Hypothalamus (tissue), 51 donors: Measurements from ENCODE around the gene RPL3.

ENCODE experiments used
- DNase-seq, 51 donors: peaks; one replicate each; lab custom pipeline; 2025; lab: John Stamatoyannopoulos, UW

Gene RPL3

DNA sequence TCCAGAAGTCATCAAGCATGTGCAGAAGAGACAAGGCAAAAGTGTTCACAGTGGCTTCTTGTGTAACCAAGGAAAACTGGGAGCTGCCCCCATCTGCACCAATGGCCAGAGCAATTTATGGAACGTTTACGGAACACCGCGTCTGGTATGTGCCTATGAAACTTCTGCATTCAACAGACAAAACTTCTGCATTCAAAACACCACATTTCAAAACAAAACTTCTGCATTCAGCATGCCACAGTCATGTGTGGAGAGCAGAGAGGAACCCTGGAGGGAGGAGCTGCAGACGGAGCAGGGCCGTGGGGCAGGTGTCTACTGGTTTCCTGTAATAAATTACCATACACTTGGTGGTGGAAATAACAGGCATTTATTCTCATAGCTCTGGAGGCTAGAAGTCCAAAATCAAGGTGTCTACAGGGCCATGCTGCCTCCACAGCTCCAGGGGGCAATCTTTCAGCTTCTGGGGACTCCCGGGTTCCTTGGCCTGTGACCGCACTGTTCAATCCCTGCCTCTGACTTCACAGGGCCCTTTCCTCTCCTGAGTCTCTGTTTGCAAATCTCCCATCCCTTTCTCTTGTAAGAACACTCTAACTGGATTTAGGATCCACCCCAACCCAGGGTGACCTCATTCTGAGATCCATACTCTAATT is 32.2 kb downstream of the RPL3 start:
- peak in 11 of 51 donors; percentile 15 to 44 (median 23) for DNase-seq

DNA sequence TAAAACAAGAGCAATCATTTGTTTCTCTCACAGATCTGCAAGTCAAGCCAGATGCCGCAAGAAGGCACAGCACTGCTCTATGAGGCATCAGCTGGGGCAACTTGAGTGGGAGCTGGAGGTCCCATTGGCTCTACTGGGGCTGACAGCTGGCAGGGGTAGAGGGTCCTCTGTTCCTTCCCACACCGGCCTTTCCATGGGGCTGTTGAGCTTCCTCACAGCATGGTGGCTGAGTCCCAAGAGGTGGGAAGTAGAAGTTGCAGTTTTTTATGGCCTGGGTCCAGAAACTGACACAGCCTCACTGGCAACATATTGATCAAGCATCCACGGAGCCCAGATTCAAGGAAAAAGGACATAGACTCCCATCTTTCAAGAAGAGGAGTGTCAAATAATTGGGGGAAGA is 34.4 kb downstream of the RPL3 start:
- no peak for DNase-seq

DNA sequence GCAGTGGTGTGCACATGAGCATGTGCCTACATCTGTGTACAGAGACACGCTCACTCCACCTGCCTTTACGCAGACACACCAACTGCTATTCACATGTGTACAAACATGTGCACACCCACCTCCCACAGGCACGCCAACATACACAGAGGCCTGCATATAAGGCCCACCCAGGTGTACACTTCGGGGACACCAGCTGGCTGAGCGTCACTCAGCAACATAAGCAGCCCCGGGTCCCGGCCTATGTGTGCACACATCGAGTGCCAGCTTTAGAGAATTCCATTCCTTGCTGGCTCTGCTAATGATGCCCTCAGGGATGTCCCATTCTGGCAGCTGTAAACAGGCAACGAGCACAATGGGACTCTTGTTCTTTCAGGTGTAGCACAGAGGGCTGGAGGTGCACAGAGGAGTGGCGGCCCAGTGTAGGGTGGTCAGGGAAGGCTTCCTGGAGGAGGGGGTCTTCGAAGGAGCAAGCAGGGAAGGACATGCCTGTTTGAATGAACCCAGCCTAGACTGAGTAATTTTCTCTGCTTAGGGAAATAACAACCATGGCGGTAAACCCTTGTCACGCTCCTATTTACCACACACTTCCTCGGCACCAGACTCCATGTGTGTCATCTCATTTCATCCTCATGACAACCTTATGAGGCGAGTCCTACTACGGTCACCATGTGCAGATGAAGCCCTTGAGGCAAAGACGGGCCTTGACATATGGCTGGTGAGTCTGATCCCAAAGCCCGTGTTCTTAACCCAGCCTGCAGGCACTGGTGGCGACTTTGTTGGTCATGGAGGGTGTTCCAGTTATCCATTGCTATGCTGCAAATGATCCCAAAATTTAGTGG is 35.1 kb downstream of the RPL3 start:
- no peak for DNase-seq

DNA sequence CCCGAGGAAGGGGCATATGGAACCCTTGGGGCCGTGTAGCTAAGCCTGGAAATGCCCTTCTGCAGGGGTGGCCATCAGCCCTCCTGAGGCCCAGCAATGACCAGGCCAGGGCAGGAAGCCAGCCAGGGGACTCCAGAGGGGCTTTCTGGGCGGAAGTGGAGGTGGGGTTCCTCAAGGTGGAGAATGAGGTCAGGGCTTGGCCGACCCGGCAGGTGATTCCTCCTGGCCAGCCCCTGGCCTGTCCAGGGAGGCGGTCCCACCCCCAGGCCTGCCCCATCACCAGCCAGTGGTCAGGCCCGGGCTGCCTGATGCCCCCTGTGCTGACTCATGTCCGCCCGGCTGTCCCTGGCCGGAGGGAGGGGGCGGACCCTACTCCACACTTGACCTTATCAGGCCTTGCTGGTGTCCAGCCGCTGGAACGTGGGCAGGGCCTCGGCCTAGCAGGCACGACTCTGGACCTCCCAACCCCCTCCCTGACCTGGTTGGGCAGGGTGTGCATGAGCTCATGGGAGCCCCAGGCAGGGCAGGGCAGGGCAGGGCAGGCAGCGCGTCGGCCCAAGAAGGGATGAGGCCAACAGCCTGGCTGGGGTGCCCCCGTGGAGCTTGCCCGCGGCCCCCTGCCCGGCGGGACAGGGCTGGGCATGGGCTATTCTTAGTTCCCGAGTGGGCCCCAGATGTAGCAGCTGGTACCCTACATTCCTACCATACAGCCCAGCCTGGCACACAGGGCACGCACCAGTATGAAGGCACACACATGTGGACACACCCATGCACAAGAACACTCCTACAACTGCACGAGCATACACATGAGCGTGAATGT is 35.9 kb downstream of the RPL3 start:
- DNase-seq = peak in 31 of 51 donors; percentile 4 to 64 (median 35)

DNA sequence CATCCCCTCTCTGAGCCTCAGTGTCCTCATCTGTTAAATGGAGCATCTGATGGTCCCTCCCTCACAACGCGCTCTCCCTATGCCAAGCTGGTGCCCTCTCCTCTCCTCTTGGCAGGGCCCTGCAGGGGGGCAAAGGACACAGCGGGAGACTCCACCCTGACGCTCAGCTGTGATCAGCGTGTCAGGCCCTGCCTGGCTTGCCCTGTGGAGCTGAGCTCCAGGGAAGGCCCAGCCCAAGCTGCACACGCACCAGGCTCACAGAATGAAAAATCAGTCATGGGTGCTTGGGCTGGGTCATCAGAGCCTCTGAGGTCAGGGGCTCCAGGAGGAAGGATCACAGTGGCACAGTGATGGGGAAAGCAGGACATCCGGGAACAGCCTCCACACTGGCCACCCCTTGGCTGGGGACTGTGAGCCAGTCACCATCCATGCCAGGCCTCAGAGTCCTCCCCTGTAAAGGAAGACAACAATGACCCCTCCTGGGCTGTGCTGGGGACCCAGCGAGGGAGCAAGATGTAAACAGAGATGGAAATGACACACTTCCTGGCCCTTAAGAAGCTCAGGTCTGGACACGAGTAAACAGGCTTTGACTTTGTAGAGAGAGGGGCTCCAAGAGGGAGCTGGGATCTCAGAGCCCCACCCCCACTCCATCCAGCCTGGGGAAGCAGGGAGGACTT is 36.6 kb downstream of the RPL3 start:
- DNase-seq = no peak

DNA sequence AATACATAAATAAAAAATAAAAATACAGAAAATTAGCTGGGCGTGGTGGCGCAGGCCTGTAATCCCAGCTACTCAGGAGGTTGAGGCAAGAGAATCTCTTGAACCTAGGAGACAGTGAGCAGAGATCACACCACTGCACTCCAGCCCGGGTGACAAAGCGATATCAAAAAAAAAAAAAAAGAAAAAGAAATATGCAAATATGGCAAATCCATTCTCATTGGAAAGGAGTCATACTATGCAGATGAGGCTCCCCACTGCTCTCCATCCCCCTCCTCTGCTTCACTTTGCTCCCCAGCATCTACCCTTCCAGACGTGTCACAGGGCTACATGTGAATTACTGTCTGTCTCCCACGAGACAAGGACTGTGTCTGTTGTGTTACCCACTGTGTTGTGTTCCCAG is 38.3 kb downstream of the RPL3 start:
- DNase-seq = no peak

DNA sequence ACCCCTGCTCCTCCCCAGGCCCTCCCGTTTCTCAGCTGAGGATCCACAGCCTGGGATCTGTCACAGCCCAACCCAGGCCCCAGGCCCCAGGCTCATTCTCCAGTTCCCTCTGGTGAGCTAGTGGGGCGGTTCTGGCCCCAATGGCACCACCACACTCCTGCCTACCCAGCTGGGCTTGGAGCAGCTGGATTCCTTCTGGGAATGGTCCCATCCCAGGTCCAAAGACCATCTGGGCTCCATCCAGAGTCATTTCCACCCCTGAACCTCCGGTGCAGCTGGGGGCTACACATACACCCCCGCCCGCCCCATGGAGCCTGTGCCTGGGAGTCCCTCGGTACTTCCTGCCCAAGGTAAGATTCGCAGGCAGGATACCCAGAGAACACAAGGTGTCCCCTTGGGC is 39.2 kb downstream of the RPL3 start:
- no peak for DNase-seq

DNA sequence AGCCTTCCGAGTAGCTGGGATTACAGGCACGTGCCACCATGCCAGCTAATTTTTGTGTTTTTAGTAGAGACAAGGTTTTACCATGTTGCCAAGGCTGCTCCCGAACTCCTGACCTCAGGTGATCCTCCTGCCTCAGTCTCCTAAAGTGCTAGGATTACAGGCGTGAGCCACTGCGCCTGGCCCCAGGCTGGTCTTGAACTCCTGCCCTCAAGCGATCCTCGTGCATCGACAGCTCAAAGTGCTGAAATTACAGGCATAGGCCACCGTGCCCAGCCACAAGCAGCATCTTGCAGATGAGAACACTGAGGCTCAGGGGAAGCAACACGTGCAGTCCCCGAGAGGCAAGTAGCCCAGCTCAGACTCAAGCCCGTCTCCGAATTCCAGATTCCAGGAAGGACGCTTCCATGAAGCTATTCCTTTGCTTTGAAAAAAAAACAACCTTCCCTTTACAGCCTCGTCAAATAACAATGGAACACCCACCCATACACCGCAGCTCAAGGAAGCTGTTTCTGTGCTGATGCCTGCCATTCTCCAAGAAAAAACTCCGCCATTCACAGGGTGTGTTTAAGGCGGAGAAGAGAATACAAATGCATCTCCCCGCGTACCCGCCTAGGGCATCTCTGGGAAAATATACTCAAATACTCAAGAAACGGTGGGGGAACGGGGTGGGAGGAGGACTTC is 40.1 kb downstream of the RPL3 start:
- no peak for DNase-seq

DNA sequence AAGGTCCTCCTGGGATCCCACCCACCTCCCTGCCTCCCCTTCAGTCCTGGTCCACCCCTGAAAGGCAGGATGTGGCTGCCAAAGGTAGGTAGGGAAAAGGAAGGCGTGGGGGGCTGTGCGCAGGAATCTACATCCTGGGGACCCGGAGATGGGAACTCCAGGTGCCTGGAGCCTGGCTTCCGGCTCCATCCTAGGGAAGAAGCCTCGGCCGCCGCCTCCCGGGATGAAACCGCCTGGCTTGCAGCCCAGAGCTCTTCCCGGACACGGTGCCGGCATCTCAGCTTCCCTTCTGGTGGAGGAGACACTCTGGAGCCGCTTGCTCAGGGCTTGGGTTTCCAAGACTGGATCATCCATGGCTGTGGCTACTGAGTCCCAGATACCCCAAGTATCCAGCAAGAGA is 41.4 kb downstream of the RPL3 start:
- DNase-seq = no peak

DNA sequence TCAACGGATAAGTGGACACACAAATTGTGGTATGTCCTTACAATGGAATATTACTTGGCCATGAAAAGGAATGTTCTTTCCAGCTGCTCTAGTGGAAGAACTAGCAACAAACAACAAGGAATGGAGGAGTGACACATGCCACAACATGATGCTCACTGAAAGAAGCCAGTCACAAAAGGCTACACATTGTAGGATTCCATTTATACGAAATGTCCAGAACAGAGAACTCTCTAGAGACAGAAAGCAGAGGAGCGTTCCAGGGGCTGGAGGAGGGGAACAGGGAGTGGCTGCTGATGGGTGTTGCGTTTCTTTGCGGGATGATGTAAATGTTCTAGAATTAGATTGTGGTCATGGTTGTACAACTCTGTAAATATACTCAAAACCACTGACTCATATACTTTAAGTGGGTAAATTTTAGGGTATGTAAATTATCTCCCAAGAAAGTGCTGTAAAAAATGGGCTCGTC is 42.2 kb downstream of the RPL3 start:
- DNase-seq = no peak

DNA sequence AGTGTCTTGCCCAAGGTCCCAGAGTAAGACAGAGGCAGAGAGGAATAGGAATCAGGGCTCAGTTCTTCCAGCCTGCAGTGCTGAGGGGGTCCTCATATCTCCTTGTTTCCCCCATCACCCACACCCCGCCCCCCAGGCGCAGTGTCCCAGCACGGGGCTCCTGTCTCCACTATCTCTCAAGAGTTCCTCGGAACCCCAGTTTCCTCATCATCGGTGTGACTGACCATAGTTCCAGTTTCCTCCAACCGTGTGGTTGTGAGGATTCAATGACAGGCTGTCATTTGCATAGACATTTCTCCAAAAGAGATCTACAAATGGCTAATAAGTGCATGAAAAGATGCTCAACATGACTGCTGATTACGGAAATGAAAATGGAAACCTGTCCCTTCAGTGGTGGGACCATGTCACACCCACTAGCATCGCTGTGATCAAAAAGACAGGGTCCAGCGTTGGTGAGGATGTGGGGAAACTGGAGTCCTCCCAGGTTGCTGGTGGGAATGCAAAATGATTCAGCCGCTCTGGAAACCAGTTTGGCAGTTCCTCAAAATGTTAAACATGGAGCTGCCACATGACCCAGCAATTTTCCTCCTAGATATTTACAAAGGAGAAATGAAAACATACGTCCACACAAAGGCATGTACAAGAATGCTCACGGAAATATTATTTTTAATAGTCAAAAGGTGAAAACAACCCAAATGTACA is 42.8 kb downstream of the RPL3 start:
- no peak for DNase-seq

DNA sequence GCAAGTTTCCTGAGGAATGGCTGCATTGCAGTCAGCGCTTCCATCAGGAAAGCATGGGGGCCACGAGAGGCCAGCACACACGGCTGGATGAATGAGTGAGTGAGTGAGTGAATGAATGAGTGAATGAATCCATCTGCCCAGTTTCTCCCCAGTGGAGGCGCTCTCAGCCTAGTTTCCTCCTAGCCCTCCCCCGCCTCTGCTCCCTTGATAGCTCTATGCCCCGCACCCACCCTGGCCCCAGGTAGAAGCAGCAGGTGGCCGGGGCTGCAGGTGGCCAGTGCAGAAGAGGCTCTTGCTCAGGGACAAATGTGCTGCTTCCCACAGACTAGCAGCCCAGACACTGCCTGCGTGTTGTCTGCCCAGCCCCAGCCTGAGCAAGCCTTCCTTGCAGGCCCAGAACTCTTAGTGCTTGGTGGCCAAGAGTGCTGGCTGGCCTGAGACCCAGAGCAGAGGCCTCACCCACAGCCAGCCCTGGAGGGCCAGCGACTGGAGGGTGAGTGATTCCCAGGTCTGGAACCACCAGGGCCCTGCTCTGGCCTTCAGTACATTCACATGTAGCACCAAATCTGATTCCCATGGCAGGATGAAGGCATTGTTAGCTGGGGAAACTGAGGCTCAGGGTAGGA is 43.5 kb downstream of the RPL3 start:
- DNase-seq = no peak

DNA sequence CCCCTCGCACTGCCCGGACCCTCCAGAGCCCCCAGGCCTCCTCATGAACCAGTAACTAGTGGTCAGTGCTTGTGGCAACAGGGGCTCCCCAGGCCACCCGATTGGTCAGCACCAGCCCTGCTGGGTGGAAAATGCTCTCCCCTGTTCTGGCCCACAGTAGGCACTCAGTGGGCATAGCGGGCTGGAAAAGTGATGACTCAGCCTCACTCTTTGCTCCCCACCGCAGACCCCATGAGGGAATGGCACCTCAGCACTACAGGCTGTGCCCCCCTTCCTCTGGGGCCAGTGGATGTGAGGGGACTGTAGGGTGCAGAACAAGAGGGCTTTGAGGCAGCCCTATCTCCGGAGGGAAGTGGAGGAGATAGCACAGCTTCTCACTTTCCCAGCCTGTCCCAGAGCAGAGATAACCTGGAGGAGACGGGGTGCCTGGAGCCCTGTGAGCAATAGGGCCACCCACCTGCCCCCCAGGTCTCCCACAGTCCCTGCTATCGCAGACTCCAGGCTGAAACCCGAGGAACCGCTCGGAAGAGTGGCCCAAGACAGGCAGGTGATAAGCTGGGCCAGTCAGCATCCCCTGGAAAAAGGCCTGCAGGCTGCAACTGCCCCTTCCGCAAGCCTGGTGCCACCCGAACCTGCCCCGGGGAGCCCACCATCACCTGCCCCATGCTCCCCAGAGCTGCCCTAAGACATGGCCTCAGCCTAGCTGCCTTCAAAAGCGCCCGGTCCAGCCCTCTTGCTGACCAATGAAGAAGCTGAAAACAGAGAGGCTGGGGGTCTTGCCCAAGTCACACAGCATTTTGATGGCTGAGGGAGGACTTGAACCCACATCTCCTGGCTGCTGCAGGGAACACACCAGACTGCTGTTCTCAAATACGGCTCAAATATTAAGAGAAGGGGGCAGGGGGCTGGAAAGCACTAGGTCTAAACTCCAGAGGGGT is 45.2 kb downstream of the RPL3 start:
- no peak for DNase-seq

DNA sequence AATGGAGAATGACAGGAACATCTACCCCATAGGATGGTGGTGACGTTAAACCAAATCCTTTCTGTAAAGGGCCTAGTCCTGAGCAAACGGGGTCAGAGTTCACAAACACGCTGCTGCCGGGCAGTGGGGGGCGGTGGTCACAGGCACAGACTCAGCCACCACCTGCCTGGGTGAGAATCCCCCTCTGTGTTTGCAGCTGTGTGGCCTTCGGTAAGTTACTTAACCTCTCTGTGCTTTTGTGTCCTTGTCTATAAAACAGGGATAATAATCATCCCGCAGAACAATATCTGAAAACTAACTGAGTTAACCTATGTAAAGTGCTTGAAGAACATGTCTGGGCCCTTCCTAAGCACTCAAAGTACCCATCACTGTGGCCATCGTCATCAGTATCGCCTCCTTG is 48.6 kb downstream of the RPL3 start:
- no peak for DNase-seq

DNA sequence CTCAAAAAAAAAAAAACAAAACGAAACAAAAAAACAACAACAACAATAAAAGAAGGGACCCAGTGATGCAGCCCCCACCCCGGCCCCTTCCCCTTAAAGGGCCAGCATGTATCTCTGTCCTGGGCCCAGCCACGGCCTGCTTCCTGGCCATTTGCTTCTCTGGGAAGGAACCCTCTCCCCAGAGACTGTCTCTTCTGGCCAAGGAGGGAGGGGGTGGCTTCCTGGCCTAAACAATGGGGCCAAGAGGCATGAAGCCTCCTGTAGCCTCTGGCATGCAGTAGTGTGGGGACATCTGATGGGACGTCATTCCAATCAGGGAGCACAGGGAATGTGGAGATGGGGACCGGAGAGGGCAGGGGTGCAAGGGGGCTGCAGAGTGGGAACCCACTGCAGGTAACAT is 49.1 kb downstream of the RPL3 start:
- DNase-seq = no peak

DNA sequence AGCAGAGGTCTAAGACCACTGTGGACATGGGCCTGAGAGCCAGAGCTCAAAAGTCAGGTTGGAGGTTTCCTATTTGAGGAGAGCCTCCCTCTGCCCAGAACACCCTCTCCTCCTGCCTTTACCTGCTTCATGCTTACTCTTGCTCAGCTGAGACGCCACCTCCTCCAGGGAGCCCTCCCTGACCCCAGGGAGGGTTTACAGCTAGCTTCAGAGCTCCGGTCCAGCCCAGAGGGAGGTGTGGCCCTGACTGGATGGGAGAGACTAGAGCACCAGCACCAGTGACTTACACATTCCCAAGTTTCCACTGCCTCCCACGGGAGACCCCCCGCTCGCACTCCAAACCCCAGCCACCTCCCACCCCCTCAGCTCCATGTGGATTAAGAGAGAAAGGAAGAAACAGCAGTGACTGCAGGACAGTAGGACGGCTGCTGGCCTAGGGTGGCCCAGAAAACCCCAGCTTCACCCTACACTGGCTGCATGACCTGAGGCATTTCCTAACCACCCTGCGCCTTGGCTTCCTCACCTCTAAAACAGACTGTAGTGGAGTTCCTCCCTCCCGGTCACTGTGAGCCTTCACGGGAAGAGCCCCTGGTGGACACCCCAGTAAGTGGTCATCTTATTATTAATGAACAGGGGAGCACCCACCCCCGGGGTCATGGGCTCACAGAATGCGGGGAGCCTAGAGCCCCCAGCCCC is 50.2 kb downstream of the RPL3 start:
- DNase-seq = no peak

DNA sequence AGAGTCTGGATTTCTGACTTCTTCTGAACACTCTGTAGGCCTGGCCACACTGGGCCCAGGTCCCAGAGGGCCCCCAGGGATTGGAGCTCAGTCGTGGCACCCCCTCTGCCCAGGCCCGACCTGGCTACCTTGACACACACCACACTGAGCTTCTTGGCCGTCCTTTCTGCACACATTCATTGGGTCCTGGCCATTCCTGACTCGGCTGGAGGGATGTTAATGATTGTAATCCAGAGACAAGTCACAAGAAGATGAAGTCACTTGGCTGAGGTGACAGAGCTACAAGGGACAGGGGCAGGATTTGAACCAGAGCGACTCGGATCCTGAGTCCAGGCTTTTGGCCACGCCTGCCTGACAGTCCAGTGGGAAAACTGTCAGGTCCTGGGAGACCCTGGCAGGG is 50.8 kb downstream of the RPL3 start:
- no peak for DNase-seq
